ENCODE measurements around the gene MLF2.
A peak's percentile ranks its signal among the peaks of the same experiment; 100 is the strongest.
"Not testable (repeated sequence)": the region's sequence is repeated elsewhere in the genome, so short reads cannot be mapped to it uniquely, and the experiment has no call there.

MLF2 gene

DNA sequence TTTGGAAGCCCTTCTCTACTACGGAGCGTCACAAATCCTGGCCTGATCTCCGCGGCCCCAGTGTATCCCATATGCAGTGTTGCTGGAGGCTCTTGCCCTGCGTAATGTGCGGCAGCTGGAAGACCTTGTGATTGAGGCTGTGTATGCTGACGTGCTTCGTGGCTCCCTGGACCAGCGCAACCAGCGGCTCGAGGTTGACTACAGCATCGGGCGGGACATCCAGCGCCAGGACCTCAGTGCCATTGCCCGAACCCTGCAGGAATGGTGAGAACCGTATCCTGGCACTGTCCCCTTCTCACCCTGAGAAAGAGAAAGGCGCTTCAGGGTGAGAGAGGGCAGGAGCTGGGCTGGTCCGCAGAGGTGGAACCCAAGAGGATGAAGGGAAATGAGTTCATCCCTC lies 23.8 kb downstream of the MLF2 start:
- DNase-seq, result no peak

- DNase-seq, result no peak
Measured at GRCh38 chr12:6725350-6725749, 27.6 kb downstream of the MLF2 start.

GRCh38 chr12:6724409-6724797 lies 28.5 kb downstream of the MLF2 start:
- DNase-seq, result no peak

GRCh38 chr12:6723607-6724408 lies 29.1 kb downstream of the MLF2 start, which contains the start of gene COPS7A:
Gene COPS7A, plus strand, starts transcription at chr12:6724046. Its CDS starts 611 bp downstream, at chr12:6724657.
- DNase-seq, result peak; percentile 100

DNA sequence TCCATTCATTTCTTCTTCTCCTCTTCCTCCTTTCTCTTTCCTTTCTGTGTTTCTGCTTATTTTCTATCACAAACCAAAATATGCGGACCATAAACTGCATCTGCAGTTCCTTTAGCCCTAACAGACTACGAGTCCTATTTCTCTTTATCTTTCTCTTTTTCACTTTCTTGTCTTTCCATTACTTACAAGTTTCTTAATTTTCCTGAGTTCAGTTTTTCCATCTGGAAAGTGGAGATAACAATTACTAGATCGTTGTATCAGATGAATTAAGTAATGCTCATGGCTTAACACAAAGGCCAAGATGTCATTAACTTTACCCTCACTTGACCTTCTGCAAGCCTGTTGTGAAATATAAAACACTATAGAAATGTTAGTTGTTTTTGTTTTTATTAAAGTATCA lies 30.1 kb downstream of the MLF2 start:
- no peak for DNase-seq

GRCh38 chr12:6716874-6717437 lies 36.0 kb downstream of the MLF2 start:
- no peak for DNase-seq

DNA sequence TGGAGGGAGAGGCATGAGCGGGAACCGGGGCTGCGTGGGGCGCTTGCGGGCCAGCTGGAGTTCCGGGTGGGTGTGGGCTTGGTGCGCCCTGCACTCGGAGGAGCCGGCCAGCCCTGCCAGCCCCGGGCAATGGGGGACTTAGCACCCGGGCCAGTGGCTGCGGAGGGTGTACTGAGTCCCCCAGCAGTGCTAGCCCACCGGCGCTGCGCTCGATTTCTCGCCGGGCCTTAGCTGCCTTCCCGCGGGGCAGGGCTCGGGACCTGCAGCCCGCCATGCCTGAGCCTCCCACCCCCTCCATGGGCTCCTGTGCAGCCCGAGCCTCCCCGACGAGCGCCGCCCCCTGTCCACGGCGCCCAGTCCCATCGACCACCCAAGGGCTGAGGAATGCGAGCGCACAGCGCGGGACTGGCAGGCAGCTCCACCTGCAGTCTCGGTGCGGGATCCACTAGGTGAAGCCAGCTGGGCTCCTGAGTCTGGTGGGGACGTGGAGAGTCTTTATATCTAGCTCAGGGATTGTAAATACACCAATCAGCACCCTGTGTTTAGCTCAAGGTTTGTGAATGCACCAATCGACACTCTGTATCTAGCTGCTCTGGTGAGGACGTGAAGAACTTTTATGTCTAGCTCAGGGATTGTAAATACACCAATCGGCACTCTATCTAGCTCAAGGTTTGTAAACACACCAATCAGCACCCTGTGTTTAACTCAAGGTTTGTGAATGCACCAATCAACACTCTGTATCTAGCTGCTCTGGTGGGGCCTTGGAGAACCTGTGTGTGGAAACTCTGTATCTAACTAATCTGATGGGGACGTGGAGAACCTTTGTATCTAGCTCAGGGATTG lies 36.7 kb downstream of the MLF2 start:
- not testable (repeated sequence) for DNase-seq

- DNase-seq, result no peak
Measured at GRCh38 chr12:6708960-6709394, 44.0 kb downstream of the MLF2 start.

GRCh38 chr12:6708351-6708750 lies 44.6 kb downstream of the MLF2 start:
- DNase-seq, result not testable (repeated sequence)

- peak; percentile 29 for DNase-seq
Measured at GRCh38 chr12:6703631-6704030, 49.3 kb downstream of the MLF2 start.

DNA sequence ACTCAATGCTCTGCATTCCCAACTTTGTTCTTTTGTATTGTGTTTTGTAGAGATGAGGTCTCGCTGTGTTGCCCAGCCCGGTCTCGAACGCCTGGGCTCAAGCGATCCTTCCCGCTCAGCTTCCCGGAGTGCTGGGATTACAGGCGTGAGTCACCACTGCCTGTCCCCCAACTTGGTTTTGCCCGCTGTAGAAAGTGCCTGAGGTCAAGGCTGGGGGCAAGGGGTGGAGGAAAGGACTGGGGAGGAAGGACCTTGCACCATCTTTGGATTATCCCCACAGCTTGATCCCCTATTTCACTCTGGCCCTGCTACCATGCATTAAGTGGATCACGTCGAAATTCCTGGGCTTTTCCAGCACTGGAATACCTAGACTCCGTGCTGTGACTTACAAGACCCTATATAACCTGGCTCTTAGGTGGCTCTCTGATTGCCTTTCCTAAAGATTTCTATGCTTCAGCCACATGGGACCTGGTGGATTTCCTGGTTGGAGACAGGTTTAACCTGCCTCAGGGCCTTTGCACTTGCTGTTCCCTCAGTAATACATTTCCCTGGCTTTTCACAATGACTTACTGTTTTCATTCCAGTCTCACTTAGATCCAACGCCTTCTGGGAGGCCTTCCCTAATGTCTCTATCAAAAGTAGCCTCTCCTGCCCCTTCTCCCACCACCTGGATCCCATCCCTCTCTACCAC lies 51.7 kb downstream of the MLF2 start:
- no peak for DNase-seq

- DNase-seq, result peak; percentile 37
Measured at GRCh38 chr12:6700646-6701051, 52.3 kb downstream of the MLF2 start, which contains the start of gene PIANP. Gene PIANP, minus strand, starts transcription at chr12:6700815. Its CDS starts 2,754 bp downstream, at chr12:6698061.

DNA sequence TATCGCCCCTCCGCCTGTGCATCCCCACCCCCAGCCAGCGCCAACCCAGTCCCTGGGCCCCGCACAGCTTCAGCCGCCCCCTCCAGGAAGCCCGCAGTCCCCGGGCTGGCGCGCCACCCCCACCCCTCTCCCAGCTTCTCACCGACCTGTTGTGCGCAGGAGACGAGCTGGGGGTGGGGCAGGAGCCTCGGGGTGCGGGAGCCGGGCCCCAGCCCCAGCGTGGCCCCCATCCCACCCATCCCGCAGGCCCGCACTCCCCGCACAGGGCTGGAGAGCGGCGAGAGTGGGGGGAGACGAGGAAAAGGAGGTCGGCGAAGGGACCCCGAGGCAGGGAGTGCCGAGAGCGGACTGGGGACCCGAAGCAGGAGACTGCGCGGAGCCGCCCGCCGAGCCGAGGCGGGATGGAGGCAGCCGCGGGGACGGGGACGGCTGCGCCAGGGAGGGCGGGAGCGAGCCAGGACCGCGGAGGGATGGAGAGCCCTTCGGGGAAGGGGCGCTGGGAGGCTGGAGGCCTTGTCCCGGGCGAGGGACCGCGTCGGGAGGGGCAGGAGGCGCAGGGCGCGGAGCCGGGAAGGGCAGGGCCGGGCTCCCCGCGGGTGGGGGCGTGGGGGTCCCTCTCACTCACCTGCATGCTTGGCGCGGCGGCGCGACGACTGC lies 52.8 kb downstream of the MLF2 start:
- peak; percentile 16 for DNase-seq

DNA sequence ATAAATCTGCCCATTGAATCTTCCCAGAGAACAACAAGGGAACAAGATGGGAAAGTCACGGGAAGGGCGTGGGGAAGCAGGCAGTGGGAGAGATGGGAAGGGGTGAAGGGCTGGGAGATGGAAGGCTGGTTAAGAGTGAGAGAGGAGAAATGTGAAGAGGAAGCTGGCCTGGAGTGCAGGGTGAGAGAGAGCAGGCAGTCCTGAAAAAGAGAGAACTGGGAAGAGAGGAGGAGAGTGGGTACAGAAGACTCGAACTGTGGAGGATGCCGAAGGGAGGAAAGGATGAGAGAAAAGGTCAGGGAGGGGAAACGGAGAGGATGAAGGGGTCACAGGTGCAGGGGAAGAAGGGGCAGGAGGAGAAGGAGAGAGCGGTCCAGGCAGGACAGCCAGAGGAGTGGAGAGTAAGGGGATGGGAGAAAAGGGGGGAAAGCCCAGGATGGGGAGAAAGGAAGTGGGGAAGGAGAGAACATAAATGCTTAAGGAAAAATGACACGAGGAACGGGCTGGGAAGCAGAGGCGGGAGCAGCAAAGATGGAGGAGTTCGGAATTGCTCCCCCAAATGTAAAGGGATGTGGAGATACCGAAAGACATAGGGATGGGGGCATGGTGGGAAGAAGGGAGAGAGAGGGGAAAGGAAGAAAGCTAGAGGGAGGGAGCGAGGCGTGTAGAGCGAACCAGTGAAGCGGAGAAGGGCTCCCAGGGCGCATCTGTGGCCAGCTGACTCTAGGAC lies 53.5 kb downstream of the MLF2 start:
- no peak for DNase-seq

GRCh38 chr12:6698352-6699046 lies 54.4 kb downstream of the MLF2 start:
- DNase-seq, result no peak
